Fibroblast of lung (primary cell): ENCODE measurements around the gene TRAPPC12. TPM values are rescaled to one million over a fixed set of nuclear protein-coding genes. Genes with fewer than 3 reads are reported as not detected.
"Not testable (repeated sequence)": the region's sequence is repeated elsewhere in the genome, so short reads cannot be mapped to it uniquely, and the experiment has no call there.

Experiments used
- DNase-seq, 2 donors: peaks; one replicate each; pipeline versions ENCODE4 v3.0.0 to v3.0.0-alpha.2; 2010; ENCODE audit warnings: low read depth in 2 of 2
- H2AFZ ChIP-seq: 2 replicates; pipeline ENCODE4 v1.5.1; 2012; ENCODE audit warnings: low read length, control low read depth, inconsistent platforms
- H3K27ac ChIP-seq: 2 replicates; pipeline ENCODE4 v1.5.1; 2011; ENCODE audit warnings: low read length, control low read depth; ENCODE audit not compliant: insufficient read depth
- H3K27me3 ChIP-seq: 2 replicates; pipeline ENCODE4 v1.5.1; 2011; ENCODE audit warnings: mild to moderate bottlenecking, low read length; ENCODE audit not compliant: control insufficient read depth, insufficient read depth
- H3K36me3 ChIP-seq: 2 replicates; pipeline ENCODE4 v1.5.1; 2011; ENCODE audit warnings: low read length; ENCODE audit not compliant: control insufficient read depth, insufficient read depth
- H3K4me1 ChIP-seq: 2 replicates; pipeline ENCODE4 v1.5.1; 2011; ENCODE audit warnings: low read length; ENCODE audit not compliant: control insufficient read depth, insufficient read depth; ENCODE audit errors: extremely low read depth
- H3K4me2 ChIP-seq: 2 replicates; pipeline ENCODE4 v1.5.1; 2011; ENCODE audit warnings: low read length, control low read depth; ENCODE audit not compliant: insufficient read depth; ENCODE audit errors: extremely low read depth
- H3K4me3 ChIP-seq, 4 experiments: fragments of 200-600 bp in 1 of 4; sonication (generic) in 1 of 4; replicated peaks in 1 of 4; 2 replicates each; pipeline ENCODE4 v1.5.1; 2011 to 2016; ENCODE audit warnings: low read length in 4 of 4, low read depth in 3 of 4, mild to moderate bottlenecking in 3 of 4, control low read depth in 2 of 4, inconsistent platforms in 1 of 4, mixed read lengths in 1 of 4; ENCODE audit not compliant: insufficient read depth in 1 of 4; ENCODE audit errors: control extremely low read depth in 1 of 4
- H3K79me2 ChIP-seq: 2 replicates; pipeline ENCODE4 v1.5.1; 2012; ENCODE audit warnings: mild to moderate bottlenecking, low read length, inconsistent platforms; ENCODE audit not compliant: control insufficient read depth, insufficient read depth
- H3K9ac ChIP-seq: 2 replicates; pipeline ENCODE4 v1.5.1; 2011; ENCODE audit warnings: mild to moderate bottlenecking, low read length, control low read depth; ENCODE audit not compliant: insufficient read depth
- H3K9me3 ChIP-seq: 2 replicates; pipeline ENCODE4 v1.5.1; 2012; ENCODE audit warnings: low read depth, low read length; ENCODE audit not compliant: control insufficient read depth, insufficient read depth
- H4K20me1 ChIP-seq: 2 replicates; pipeline ENCODE4 v1.5.1; 2011; ENCODE audit warnings: low read length; ENCODE audit not compliant: control insufficient read depth, insufficient read depth; ENCODE audit errors: extremely low read depth
- CTCF ChIP-seq, 2 donors: IDR thresholded peaks in 1 of 2; conservative IDR thresholded peaks in 1 of 2; 1 replicate in 1 of 2; 2 replicates in 1 of 2; pipeline ENCODE4 v1.5.1; 2011 to 2012; ENCODE audit warnings: low read length in 2 of 2, control low read depth in 1 of 2, inconsistent platforms in 1 of 2, low read depth in 1 of 2, mild to moderate bottlenecking in 1 of 2
- EZH2 ChIP-seq: IDR thresholded peaks from 2 replicates; pipeline ENCODE4 v1.5.1; 2012; ENCODE audit warnings: low read length, control low read depth, mild to moderate bottlenecking; ENCODE audit errors: missing control alignments
- polyA plus RNA-seq, 2 donors: library from polyadenylated mRNA; depleted of rRNA in 1 of 2; stranded (reverse) in 1 of 2; unstranded in 1 of 2; fragments of >200 nt; gene quantifications; 2 replicates each; pipeline ENCODE4 v1.2.1, GENCODE V29; 2011 to 2012; ENCODE audit warnings: missing spikeins in 1 of 2
- total RNA-seq: library from RNA; depleted of rRNA; stranded (reverse); fragments of >200 nt; gene quantifications from 2 replicates; pipeline ENCODE4 v1.2.1, GENCODE V29; 2014

TRAPPC12 gene
- total and polyA plus RNA-seq, 2 donors (not counting 1 experiment from before 2014, with no cell fraction given), result 33.7 to 53.2 TPM

- TF ChIP-seq EZH2 (no peak), CTCF (conservative IDR thresholded peaks at IDR 0.05 in 1 of 2, IDR thresholded peaks at IDR 0.05 in 1 of 2; ENCODE audit: low read depth in 1 of 2, low read length in 2 of 2) (no peak)
- Histone ChIP-seq H3K79me2 (peaks cover 3% of the 10 kb centered on the region), H3K9ac (no peak overlapping the region), H3K4me1 (no peaks in the 10 kb centered on the region), H3K4me3 (no peak overlapping the region), H3K27me3 (no peaks in the 10 kb centered on the region), H3K9me3 (no peaks in the 10 kb centered on the region), H3K4me2 (no peak overlapping the region), H3K27ac (no peak overlapping the region), H4K20me1 (no peaks in the 10 kb centered on the region), H3K36me3 (peaks cover 5% of the 10 kb centered on the region), H2AFZ (no peak overlapping the region)
- DNase-seq, result peak in 1 of 2 donors; percentile 67
Measured at GRCh38 chr2:3512086-3512485, 132.6 kb downstream of the TRAPPC12 start.

- Histone ChIP-seq H3K4me1 (no peaks in the 10 kb centered on the region), H3K9ac (no peak overlapping the region), H3K4me3 (no peak overlapping the region), H3K79me2 (peaks cover 14% of the 10 kb centered on the region), H3K4me2 (no peak overlapping the region), H3K36me3 (peaks cover 5% of the 10 kb centered on the region), H4K20me1 (no peaks in the 10 kb centered on the region), H2AFZ (no peak overlapping the region), H3K9me3 (no peaks in the 10 kb centered on the region), H3K27ac (no peak overlapping the region), H3K27me3 (no peaks in the 10 kb centered on the region)
- no peak for DNase-seq
- TF ChIP-seq EZH2 (no peak), CTCF (conservative IDR thresholded peaks at IDR 0.05 in 1 of 2, IDR thresholded peaks at IDR 0.05 in 1 of 2; ENCODE audit: low read depth in 1 of 2, low read length in 2 of 2) (no peak)
Measured at GRCh38 chr2:3513026-3513810, 133.7 kb downstream of the TRAPPC12 start.

GRCh38 chr2:3515438-3515837 is 135.9 kb downstream of the TRAPPC12 start:
- not testable (repeated sequence) for H3K9me3 ChIP-seq, DNase-seq, H3K9ac ChIP-seq, H3K36me3 ChIP-seq, H3K4me3 ChIP-seq, H3K27me3 ChIP-seq, H4K20me1 ChIP-seq, H3K4me1 ChIP-seq, H3K27ac ChIP-seq, H3K4me2 ChIP-seq, H2AFZ ChIP-seq
- peaks cover 15% of the 10 kb centered on the region for H3K79me2 ChIP-seq
